ENCODE measurements around the gene ZNF580.

DNA sequence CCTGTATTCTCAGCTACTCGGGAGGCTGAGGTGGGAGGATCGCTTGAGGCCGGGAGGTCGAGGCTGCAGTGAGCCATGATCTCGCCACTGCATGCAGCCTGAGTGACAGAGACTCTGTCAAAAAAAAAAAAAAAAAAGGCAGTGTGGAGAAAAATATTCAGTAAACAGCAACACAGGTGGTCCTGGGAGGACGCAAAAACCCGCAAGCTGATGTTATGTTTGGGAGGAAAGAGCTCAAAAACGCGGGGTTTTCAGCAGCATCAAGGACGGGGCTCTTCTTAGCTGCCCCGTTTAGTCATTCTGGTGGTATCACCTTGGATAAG, 15.8 kb upstream of the ZNF580 start:
- no peak for TF ChIP-seq EZH2 (IDR thresholded peaks at IDR 0.05; ENCODE audit: low read depth, low read length, severe bottlenecking)
- TF ChIP-seq, protein P1, sequence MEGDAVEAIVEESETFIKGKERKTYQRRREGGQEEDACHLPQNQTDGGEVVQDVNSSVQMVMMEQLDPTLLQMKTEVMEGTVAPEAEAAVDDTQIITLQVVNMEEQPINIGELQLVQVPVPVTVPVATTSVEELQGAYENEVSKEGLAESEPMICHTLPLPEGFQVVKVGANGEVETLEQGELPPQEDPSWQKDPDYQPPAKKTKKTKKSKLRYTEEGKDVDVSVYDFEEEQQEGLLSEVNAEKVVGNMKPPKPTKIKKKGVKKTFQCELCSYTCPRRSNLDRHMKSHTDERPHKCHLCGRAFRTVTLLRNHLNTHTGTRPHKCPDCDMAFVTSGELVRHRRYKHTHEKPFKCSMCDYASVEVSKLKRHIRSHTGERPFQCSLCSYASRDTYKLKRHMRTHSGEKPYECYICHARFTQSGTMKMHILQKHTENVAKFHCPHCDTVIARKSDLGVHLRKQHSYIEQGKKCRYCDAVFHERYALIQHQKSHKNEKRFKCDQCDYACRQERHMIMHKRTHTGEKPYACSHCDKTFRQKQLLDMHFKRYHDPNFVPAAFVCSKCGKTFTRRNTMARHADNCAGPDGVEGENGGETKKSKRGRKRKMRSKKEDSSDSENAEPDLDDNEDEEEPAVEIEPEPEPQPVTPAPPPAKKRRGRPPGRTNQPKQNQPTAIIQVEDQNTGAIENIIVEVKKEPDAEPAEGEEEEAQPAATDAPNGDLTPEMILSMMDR (IDR thresholded peaks at IDR 0.05; ENCODE audit: control extremely low read depth in 1 of 3, insufficient read depth in 1 of 3, low read depth in 1 of 3, low read length in 3 of 3), result no peak
- TF ChIP-seq POU5F1 (IDR thresholded peaks at IDR 0.05; ENCODE audit: low read depth, low read length), result no peak
- no peak for TF ChIP-seq POLR2A (IDR thresholded peaks at IDR 0.05; ENCODE audit: control extremely low read depth in 1 of 2, low read depth in 2 of 2, low read length in 2 of 2)

All from H1 (cell line).